ENCODE data around the gene XYLT1. TPM values are rescaled to one million over a fixed set of nuclear protein-coding genes. Genes with fewer than 3 reads are reported as not detected.

XYLT1 gene
- total RNA-seq, 1 experiment from 2014 or later: 25.0 TPM

- TF ChIP-seq AFF4 (CRISPR knock-in tag; IDR thresholded peaks at IDR 0.05; ENCODE audit: borderline replicate concordance) (no peak), MLX (CRISPR knock-in tag; IDR thresholded peaks at IDR 0.05) (no peak), HMGA2 (CRISPR knock-in tag; IDR thresholded peaks at IDR 0.05) (no peak), CBFB (CRISPR knock-in tag; IDR thresholded peaks at IDR 0.05; ENCODE audit: low read depth) (no peak), ZNF671 (CRISPR knock-in tag; IDR thresholded peaks at IDR 0.05) (no peak), IRF2 (CRISPR knock-in tag; IDR thresholded peaks at IDR 0.05; ENCODE audit: borderline replicate concordance, low read depth) (no peak), ZNF423 (CRISPR knock-in tag; IDR thresholded peaks at IDR 0.05) (no peak), GRHL2 (CRISPR knock-in tag; IDR thresholded peaks at IDR 0.05; ENCODE audit: insufficient replicate concordance, severe bottlenecking) (no peak), ZNF121 (CRISPR knock-in tag; IDR thresholded peaks at IDR 0.05) (no peak), ARID4B (CRISPR knock-in tag; IDR thresholded peaks at IDR 0.05; ENCODE audit: borderline replicate concordance) (no peak)
Observed at GRCh38 chr16:17350207-17350606, 120.6 kb downstream of the XYLT1 start (continued).

- H3K9me3 Mint-ChIP-seq: peaks cover 4% of the 10 kb centered on the region; the same call in 1 of the 2 replicates
- H3K27ac Mint-ChIP-seq: no peak overlapping the region
- ATAC-seq: no peak
- H3K27me3 Mint-ChIP-seq (ENCODE audit: low read depth): no peaks in the 10 kb centered on the region
- H3K4me1 Mint-ChIP-seq: no peaks in the 10 kb centered on the region
- no peak overlapping the region for H3K4me3 Mint-ChIP-seq
- TF ChIP-seq STAT6 (CRISPR knock-in tag; conservative IDR thresholded peaks at IDR 0.05; ENCODE audit: low read depth) (no peak), ZNF138 (CRISPR knock-in tag; conservative IDR thresholded peaks at IDR 0.05) (no peak)
- DNase-seq (ENCODE audit: low spot score): no peak
- ChIA-PET POLR2A (no interaction called here), CTCF (no interaction called here)
- 0 out of 2 replicates have a peak, but pooled peaks cover 2% of the 10 kb centered on the region for H3K36me3 Mint-ChIP-seq
Observed at GRCh38 chr16:17348826-17349225, 121.9 kb downstream of the XYLT1 start.
